GM21381 (cell line): ENCODE results near the gene PCNX2.
"Not testable (repeated sequence)": the region's sequence is repeated elsewhere in the genome, so short reads cannot be mapped to it uniquely, and the experiment has no call there.

Experiments
- ATAC-seq: cut with Tn5 transposase; IDR thresholded peaks from one replicate; pipeline ENCODE4 v1.9.1; 2021; ENCODE audit warnings: mild to moderate bottlenecking, moderate library complexity; ENCODE audit not compliant: unreplicated experiment

Gene PCNX2

DNA sequence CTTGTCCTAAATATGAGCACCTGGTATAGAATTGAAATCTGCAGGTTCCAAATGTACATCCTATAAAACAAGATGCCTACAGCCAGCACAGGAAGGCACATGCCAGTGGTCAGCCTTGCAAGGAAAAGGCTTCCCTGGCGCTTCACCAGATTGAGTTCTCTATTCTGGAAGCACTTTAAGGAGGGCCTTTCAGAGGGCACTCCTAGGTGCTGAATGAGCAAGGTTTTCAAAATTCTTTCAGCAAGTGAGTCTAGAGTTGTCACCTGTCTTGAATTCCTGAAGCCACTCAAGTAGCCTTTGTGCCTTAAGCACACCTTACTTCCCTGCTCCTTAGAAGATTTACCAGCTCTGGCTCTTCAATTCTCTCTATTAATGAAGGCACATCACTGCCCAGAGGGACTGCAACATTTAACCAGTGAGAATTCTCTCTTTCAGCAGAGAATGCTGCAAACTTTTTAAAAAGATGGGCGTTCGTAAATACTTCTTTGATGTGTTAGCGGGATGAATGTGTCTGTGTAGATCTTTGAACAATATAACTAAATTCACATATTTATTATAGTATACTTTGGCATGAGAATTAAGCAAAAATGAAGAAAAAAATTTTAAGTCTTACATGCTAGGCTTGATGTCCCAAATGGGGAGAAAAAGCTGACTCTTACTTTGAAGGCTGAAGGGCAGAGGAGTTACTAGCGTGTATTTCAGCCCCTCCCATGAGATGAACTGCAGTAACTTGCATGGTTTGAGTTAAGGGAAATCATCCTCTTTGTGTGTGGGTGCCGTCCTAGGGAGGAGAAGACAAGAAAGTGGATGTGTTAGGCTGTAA lies 183.1 kb downstream of the PCNX2 start:
- no peak for ATAC-seq

DNA sequence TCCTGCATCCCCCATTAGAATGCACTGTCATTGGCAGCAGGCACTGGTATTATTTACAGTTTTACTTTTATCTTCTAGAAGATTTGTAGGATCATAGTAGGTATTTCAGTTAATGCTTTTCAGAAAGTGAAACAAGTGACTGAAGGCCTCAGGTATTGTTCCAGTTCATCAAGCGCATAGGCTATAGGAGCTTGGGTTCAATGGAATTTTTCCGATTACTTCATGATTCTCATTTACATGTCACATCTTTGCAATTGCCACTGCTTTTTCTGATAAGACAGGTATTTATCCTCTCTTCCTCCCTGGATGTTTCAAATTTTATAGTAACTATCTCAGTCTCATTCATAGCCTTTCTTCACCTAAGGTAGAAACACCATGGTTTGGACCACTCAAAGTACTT lies 183.8 kb downstream of the PCNX2 start:
- ATAC-seq, result no peak

DNA sequence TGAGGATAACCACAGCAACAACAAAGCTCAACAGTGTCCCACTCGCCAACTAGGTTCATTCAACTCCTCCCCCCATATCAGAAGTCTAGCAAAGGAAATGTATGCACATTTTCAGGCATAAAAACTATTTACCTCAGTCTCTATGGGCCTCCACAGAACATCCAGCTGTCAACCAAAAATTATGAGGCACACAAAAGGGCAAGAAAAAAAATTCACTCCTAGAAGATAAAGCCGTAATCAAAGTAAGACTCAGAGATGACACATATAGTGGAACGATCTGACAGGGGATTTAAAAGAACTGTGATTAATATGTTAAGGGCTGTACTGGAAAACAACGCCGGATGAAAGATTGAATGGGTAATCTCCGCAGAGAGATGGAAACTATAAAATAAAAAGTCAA lies 186.4 kb downstream of the PCNX2 start:
- no peak for ATAC-seq

DNA sequence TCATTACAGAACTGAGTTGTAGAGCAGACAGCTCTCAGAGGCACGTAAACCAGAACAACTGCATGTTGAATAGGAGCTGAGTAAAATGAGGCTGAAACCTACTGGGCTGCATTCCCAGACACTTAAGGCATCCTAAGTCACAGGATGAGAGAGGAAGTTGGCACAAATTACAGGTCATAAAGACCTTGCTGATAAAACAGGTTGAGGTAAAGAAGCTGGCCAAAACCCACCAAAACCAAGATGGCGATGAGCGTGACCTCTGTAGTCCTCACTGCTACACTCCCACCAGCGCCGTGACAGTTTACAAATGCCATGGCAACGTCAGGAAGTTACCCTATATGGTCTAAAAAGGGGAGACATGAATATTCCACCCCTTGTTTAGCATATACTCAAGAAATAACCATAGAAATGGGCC lies 187.8 kb downstream of the PCNX2 start:
- ATAC-seq, result not testable (repeated sequence)

DNA sequence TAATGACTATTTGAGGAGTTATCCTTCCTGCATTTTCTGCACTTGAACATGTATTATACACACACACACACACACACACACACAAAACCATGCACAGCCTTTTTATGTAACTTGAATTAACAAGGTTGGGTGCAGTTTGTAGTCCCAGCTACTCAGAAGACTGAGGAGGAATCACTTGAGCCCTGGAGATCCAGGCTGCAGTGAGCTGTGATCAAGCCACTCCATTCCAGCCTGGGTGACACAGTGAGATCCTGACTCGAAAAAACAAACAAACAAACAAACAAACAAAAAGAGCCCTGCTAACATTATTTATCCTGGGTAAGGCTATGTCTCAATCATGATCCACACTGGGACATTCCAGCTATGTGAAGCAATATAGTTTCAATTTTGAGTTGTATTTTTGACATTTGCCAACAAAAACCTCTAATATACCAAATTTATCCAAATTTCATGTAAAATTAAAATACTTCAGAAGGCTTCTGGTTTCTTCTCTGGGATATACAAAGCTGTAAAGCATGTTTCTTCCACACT lies 188.3 kb downstream of the PCNX2 start:
- no peak for ATAC-seq

DNA sequence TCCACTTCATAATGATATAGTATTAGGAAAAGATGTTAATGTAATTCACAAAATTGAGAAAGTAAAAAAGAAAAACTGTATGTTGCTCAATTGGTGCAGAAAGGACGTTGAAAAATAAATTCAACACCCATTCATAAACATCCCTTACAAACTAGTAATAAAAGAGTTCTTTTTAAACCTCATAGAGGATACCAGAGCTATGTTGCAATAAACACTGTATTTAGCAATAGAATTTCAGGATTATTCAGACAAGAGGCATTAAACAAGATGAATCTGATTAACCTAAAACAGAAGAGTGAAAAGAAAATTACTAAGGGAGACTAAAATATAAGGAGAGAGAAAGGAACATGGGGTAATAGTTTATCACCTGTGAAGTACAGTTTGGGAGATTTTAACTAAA lies 190.3 kb downstream of the PCNX2 start:
- ATAC-seq, result no peak

DNA sequence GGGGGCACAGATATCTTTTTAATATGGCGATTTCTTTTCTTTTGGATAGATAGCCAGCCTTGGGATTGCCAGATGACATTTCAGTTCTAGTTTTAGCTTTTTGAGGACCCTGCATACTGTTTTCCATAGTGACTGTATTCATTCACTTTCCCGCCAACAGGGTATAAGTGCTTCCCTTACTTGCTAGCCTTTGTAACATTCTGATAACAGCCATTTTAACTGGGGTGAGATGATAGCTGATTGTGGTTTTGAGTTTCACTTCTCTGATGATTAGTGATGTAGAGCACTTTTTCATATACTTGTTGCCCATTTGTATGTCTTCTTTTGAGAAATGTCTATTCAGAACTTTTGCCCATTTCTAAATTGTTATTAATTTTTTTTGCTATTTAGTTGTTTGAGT lies 193.2 kb downstream of the PCNX2 start:
- ATAC-seq, result no peak

DNA sequence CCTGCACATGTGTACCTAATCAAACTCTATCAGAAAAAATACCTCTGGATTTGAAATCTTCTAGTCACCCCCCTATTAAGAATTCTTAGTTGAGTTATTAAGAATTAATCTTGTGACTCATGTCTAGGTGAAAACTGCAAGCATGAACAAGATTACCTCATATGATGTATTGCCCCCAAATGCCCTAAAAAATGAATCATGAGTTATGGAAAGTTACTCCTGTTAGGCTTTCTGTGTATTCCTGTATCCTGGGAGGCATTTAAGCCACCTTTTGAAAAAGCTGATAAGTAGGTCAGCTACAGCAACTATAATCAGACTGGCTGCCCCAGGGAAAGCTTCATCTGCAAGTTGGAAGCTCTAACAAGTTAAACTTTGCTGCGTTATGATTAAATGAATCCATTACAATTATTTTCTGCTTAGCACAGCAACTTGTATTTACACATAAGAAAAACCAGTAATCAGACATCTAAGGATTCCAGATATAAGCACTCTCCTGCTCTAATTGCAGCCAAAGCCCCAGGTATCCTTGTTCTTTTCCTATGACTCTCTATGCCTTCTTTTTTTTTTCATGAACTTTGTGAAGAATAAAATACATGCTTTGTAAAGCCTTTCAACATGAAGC lies 197.5 kb downstream of the PCNX2 start:
- ATAC-seq, result no peak

DNA sequence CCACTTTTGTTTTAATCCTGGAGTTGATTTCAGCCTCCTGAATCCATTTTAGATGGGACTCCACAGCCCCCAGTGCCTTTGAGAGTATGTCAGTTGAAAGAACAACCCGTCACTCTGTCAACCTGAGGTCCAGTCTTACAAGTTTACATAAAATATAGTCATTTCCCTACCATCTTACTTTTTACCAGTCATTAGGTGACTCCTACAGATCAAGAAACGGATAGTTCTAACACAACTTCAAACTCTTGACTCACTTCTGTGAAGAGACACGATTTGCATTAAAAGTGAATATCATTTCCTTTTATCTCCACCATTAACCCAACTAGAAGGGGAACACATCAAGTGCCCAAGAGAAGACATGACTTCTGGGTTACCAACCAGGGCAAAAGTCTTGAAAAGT lies 198.0 kb downstream of the PCNX2 start:
- ATAC-seq, result no peak

DNA sequence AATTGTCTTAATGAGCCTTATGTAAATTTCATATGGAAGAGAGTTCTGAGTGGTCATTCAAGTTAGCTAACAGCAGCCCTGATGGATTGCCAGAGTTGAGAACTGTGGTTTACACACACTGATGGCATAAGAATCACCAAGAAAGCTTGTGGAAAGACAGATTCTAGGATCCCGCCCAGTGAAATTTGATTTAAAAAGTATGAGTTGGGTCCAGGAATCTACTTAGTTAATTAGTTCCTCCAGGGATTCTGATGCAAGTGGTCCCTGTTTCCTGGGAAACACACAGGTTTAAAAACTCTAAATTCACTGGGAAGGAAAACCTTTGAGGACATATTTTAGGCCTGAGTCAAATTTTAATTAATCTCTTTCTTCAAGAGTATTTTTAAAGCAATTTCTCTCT lies 200.8 kb downstream of the PCNX2 start:
- ATAC-seq, result no peak

DNA sequence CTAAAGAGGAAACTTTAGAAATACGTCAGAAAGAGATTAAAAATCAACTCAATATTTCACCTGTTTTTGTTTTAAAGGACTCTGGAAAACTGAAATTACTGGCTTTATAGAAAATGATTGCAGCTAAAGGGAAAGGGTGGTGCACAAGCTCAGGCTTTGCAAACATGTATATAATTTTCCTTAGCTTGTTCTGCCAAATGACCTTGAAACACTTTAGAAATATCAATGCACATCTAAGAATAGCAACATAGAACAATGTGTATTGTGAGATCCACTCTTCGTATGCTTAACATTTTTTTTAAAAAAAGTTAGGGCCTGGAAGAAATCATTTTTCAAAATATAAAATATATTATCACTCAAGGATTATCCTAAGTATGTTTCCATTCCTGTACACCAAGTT lies 201.3 kb downstream of the PCNX2 start:
- ATAC-seq, result no peak

DNA sequence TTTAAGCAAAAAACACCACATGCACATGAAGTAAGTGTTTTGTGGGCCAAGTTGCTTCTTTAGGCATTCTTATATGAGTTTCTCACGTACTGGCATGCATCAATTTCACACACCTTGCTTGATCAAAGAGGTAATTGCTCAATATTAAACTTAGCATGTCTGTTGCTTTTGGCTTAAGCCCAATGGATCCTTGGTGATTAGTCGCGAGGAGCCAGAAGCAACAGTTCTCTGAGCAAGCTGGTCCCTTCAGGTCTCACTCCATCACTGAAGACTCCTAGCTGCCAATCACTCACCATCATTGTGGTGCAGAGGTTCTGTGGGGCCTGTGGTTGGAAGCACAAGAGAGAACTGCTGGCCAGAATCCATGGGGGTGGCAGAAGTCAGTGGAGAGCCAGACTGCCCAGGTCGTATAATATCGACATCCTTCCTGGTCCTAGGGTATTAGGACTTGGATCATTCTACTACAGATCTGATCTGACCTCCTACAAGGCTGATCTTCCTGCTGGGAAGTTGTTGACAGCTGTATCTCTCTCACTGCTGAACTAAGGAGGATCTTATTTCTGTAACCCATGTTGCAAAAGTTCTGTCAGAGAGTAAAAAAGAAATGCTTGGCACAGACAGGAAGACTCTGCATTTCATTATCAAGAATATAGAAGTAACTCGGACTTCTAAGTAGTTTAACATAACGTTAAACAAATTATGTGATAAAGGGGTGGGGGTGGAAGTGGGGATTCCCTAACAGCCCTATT lies 204.6 kb downstream of the PCNX2 start:
- ATAC-seq, result no peak

DNA sequence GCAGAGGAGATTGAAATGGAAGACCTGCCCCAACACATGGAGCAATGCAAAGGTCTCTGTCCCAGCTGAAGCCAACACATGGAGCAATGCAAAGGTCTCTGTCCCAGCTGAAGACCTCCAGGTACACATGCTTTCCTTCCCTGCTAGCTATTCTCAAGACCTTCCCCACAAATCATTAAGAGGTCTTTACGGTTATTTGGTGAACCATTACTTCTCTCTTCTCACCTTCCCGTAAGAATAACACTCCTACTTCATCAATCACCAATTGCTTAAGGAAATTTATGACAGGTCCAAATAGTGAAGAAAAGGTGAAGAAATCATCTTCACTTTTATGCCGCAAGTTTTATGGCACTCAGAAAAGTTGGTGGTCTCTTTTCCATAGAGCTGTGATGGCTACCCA lies 206.3 kb downstream of the PCNX2 start:
- no peak for ATAC-seq

DNA sequence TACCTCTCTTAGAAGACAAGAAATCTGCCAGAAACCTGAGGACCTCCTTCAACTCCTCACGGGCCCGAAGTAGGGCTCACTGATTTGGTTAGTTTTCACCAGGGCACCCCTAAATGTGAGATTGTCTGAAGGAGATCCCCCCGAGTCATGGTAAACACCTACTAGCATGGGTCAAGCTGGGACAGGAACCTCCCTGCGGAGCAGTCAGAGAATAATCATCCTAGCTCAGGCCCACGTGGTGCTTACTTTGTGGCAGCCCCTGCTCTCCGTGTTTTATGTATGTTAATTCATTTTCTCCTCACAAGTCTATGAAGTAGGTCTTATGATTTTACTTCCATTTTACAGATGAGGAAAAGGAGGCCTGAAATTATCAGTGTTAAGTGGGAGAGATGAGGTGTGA lies 206.9 kb downstream of the PCNX2 start:
- ATAC-seq, result no peak

DNA sequence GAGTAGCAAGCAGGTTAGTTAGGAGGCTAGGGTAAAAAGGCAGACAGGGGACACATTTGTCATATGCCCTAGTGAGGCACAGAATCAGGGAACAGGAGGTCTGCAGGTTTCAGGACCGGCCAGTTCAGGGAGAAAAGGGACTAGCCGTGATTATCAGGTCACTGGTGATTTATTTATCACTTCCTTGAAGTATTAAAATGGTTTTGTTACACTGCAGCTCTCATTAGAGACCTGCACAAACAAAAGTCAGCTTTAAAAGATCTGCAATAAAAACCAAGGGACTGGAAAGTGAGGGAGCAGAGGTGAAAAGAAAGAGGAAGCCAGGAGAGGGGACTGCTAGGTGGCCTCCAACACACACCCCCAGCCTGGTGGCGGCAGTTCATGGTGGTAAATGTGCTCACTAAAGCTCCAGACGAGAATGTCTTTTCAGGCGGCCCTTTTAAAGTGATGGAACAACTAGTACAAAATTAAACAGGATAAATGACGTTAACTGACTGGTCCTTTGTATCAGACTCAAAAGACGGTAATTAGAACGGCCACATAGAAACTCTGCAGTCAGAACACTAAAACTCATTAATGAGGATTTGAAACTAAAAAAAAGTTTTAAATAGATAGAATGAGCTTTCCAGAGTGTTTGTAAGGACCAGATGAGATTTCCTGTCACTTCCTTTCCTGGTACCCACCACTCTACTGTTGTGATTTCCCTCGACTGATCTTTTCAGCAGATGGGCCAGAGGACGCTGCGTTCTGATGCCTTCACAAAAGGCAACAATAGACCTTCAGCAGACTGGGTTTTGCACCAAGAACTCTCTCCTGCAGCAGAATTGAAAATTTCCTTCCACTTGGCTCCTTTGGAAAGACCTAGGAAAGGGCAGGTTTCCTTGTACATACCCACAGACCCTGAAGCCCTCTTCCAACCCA lies 208.3 kb downstream of the PCNX2 start:
- no peak for ATAC-seq

DNA sequence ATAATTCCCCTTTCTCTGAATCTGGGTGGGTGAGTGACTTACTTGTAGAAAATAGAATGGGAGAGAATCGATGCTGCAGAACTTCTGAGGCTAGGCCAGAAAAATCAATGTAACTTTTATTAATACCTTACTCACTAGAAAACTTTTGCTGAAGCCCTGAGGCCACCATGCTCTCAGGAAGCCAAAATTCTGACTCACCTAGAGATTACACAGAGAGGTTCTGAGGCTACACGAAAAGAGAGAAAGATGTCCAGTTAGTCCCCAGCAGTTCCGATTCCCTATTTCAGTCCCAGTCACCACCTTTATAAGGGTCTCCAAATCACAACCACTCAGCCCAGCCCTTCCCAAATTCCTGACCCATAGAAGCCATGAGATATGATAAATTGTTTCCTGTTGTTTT lies 210.0 kb downstream of the PCNX2 start:
- no peak for ATAC-seq

DNA sequence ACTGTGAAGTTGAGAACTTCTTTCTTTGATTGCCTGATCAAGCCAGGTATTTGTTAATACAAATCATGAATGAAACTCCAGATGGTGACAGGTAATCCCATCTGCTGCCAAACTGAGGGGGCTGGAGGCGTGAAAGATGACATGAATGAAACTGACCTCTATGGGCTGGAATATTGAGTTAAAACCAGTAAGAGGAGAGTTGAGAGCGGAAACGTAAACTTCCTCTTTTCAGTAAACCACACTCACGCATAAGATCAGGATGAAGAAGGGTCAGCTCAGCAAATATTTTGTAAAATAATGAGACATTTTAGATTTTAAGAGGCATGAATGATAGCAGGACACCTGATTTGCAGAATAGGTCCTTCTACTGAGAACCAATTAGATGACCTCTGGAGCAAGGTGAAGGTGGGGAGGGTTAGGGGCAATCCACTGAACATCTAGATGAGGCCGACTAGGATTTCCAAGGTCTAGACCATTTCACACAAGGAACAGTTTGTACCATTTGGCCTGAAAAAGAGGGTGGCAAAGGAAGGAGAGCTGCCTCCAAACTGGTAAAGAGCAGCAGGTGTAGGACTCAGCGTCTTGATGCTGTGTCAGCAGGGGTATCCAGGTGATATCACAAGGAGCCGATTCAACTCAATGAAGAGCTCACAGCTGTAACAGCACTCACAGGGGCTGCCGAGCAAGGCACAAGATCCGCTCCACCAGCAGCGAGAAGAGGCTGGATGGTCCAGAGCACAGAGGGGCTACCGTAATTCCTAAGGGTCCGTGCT lies 212.6 kb downstream of the PCNX2 start:
- peak; percentile 78 for ATAC-seq

DNA sequence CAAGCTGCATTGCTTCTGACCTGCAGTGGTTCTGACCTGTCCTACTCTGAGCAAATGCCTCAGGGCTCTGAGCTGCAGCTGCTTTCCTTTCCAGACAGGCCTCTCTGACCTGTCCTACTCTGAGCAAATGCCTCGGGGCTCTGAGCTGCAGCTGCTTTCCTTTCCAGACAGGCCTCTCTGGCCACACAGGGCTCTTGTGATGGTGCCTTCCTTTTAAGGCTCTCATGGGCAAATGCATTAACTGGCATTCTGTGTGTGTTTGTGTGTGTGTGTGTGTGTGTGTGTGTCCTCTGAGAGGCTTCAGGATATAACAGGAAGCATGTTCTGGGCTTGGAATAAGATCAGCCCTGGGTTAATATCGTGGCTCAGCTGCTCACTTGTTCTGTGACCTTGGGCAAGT lies 213.8 kb downstream of the PCNX2 start:
- ATAC-seq, result no peak

DNA sequence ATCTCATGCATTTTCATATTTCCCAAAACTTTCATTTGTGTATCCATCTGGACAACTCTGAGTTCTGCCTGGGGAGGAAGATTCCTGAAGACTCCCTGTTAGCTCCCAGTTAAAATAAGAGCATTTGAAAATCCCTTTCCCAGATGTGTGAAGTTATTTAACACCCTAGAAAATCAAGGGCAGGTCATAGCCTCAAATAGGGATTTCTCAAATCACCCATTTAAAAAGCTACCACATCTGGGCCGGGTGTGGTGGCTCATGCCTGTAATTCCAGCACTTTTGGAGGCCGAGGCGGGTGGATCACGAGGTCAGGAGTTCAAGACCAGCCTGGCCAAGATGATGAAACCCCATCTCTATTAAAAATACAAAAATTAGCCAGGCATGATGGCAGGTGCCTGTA lies 214.7 kb downstream of the PCNX2 start:
- not testable (repeated sequence) for ATAC-seq

DNA sequence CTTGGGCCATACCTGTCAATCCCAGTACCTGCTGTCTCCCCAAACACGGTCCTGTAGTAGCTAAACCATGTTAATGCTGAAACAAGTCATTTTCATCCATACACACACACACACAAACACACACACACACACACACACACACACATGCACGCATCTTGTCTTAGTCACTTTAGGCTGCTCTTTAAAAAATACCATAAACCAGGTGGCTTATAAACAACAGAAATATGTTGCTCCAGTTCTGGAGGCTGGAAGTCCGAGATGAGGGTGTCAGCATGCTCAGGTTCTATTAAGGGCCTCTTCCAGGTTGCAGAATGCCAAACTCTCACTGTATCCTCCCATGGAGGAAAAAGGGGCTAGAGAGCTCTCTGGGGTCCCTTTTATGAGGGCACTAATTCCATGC lies 215.2 kb downstream of the PCNX2 start:
- ATAC-seq, result no peak
